OCI-LY3 (cell line): ENCODE measurements around the gene PLEKHH2.
"Not testable (repeated sequence)": the region's sequence is repeated elsewhere in the genome, so short reads cannot be mapped to it uniquely, and the experiment has no call there.

Experiments used
- H2AFZ ChIP-seq: fragments of 200-600, 300-600 bp; shearing (Covaris generic); 2 replicates; pipeline ENCODE4 v1.6.0; 2014; ENCODE audit warnings: antibody characterized with exemption, low read depth, low read length
- H3K27ac ChIP-seq: fragments of 200-600, 300-600 bp; sonication (generic); 2 replicates; pipeline ENCODE4 v1.5.1; 2014; ENCODE audit warnings: mild to moderate bottlenecking, low read length, moderate library complexity, mixed read lengths
- H3K27me3 ChIP-seq: fragments of 200-600, 300-600 bp; sonication (generic); 2 replicates; pipeline ENCODE4 v1.6.1; 2014; ENCODE audit warnings: low read depth, low read length, mixed read lengths
- H3K36me3 ChIP-seq: fragments of 200-600, 300-600 bp; sonication (generic); replicated peaks from 2 replicates; pipeline ENCODE3; 2014; ENCODE audit warnings: low read depth, low read length, mixed read lengths
- H3K4me1 ChIP-seq: fragments of 300-600, 200-600 bp; sonication (generic); 2 replicates; pipeline ENCODE4 v1.6.1; 2014; ENCODE audit warnings: low read length, mixed read lengths
- H3K4me2 ChIP-seq: fragments of 200-600, 300-600 bp; sonication (generic); 2 replicates; pipeline ENCODE4 v1.6.1; 2014; ENCODE audit warnings: low read length, mixed read lengths
- H3K4me3 ChIP-seq: fragments of 300-600, 200-600 bp; sonication (generic); 2 replicates; pipeline ENCODE4 v1.5.1; 2014; ENCODE audit warnings: antibody characterized with exemption, mild to moderate bottlenecking, low read length, moderate library complexity
- H3K79me2 ChIP-seq: fragments of 300-600, 200-600 bp; shearing (Covaris generic); 2 replicates; pipeline ENCODE4 v1.6.1; 2014; ENCODE audit warnings: mild to moderate bottlenecking, low read length, mixed read lengths
- H3K9ac ChIP-seq: fragments of 300-600, 200-600 bp; shearing (Covaris generic); 2 replicates; pipeline ENCODE4 v1.6.0; 2014; ENCODE audit warnings: mild to moderate bottlenecking, low read length, moderate library complexity
- H3K9me3 ChIP-seq: fragments of 200-600, 300-600 bp; shearing (Covaris generic); 2 replicates; pipeline ENCODE4 v1.6.1; 2014; ENCODE audit warnings: low read length, mixed read lengths; ENCODE audit not compliant: insufficient read depth
- H4K20me1 ChIP-seq: fragments of 200-600, 300-600 bp; sonication (generic); 2 replicates; pipeline ENCODE4 v1.6.1; 2016; ENCODE audit warnings: low read length, mixed read lengths; ENCODE audit not compliant: insufficient read depth
- CTCF ChIP-seq: fragments of 200-600, 300-600 bp; sonication (generic); IDR thresholded peaks from 2 replicates; pipeline ENCODE4 v1.5.1; 2014; ENCODE audit warnings: antibody characterized with exemption, low read length, low read depth
- EZH2phosphoT487 ChIP-seq: fragments of 200-600 bp; shearing (Covaris generic); IDR thresholded peaks from 2 replicates; pipeline ENCODE4 v1.6.1; 2018; ENCODE audit warnings: antibody characterized with exemption, mixed run types, low read depth

PLEKHH2 gene

GRCh38 chr2:43657241-43657640 is 20.2 kb downstream of the PLEKHH2 start:
- Histone ChIP-seq H2AFZ (no peak overlapping the region), H4K20me1 (no peaks in the 10 kb centered on the region), H3K9ac (no peak overlapping the region), H3K4me3 (no peak overlapping the region), H3K27me3 (peaks cover 8% of the 10 kb centered on the region), H3K36me3 (no peaks in the 10 kb centered on the region), H3K79me2 (no peaks in the 10 kb centered on the region), H3K27ac (no peak overlapping the region), H3K9me3 (no peaks in the 10 kb centered on the region), H3K4me1 (no peaks in the 10 kb centered on the region), H3K4me2 (no peak overlapping the region)
- TF ChIP-seq EZH2phosphoT487 (no peak), CTCF (no peak)

GRCh38 chr2:43675646-43676321 is 38.7 kb downstream of the PLEKHH2 start:
- no peaks in the 10 kb centered on the region for H3K27me3 ChIP-seq
- no peaks in the 10 kb centered on the region for H4K20me1 ChIP-seq
- H3K36me3 ChIP-seq: no peaks in the 10 kb centered on the region
- no peak overlapping the region for H3K27ac ChIP-seq
- no peak for TF ChIP-seq EZH2phosphoT487
- no peak for TF ChIP-seq CTCF
- no peaks in the 10 kb centered on the region for H3K9me3 ChIP-seq
- peak overlapping the region; percentile 68 for H3K4me2 ChIP-seq
- H3K4me1 ChIP-seq: no peaks in the 10 kb centered on the region
- H3K4me3 ChIP-seq: peak overlapping the region; percentile 76
- no peaks in the 10 kb centered on the region for H3K79me2 ChIP-seq
- peak overlapping the region; percentile 30; the same call in 1 of the 2 replicates for H3K9ac ChIP-seq
- H2AFZ ChIP-seq: peak overlapping the region; percentile 82

GRCh38 chr2:43676322-43677050 is 39.4 kb downstream of the PLEKHH2 start, which contains the start of gene C1GALT1C1L:
Gene C1GALT1C1L, minus strand, starts transcription at chr2:43676429. Its CDS starts 107 bp downstream, at chr2:43676322.
- Histone ChIP-seq H4K20me1 (no peaks in the 10 kb centered on the region), H3K27ac (no peak within 1 kb of the TSS), H2AFZ (peak within 1 kb of the TSS; percentile 85), H3K9ac (peak within 1 kb of the TSS; percentile 30; the same call in 1 of the 2 replicates), H3K9me3 (no peaks in the 10 kb centered on the region), H3K4me2 (peak within 1 kb of the TSS; percentile 68), H3K79me2 (no peaks in the 10 kb centered on the region), H3K27me3 (no peaks in the 10 kb centered on the region), H3K36me3 (no peaks in the 10 kb centered on the region), H3K4me3 (peak within 1 kb of the TSS; percentile 76), H3K4me1 (no peaks in the 10 kb centered on the region)
- TF ChIP-seq CTCF: no peak
- no peak for TF ChIP-seq EZH2phosphoT487

- not testable (repeated sequence) for H3K27ac ChIP-seq, H4K20me1 ChIP-seq, H3K4me2 ChIP-seq, H3K4me1 ChIP-seq, H3K36me3 ChIP-seq, H3K4me3 ChIP-seq, H2AFZ ChIP-seq, H3K9ac ChIP-seq, H3K9me3 ChIP-seq, H3K79me2 ChIP-seq, H3K27me3 ChIP-seq
Measured at GRCh38 chr2:43677783-43678182, 40.7 kb downstream of the PLEKHH2 start.
